Fibroblast of villous mesenchyme (primary cell): Measurements from ENCODE around the gene COA3. TPM values are rescaled to one million over a fixed set of nuclear protein-coding genes. Genes with fewer than 3 reads are reported as not detected.
A peak's percentile ranks its signal among the peaks of the same experiment; 100 is the strongest.

Source experiments
- DNase-seq: peaks from one replicate; pipeline ENCODE4 v3.0.0-alpha.2; 2010; ENCODE audit warnings: low read depth
- H3K4me3 ChIP-seq: 2 replicates; pipeline ENCODE4 v1.5.1; 2011; ENCODE audit warnings: low read depth, mild to moderate bottlenecking, low read length
- CTCF ChIP-seq: IDR thresholded peaks from 2 replicates; pipeline ENCODE4 v1.5.1; 2012; ENCODE audit warnings: low read depth, mild to moderate bottlenecking, low read length; ENCODE audit not compliant: insufficient read depth
- total RNA-seq: library from RNA; depleted of rRNA; stranded (reverse); fragments of >200 nt; gene quantifications from 2 replicates; pipeline ENCODE4 v1.2.3, GENCODE V29; 2012

Gene COA3
- total RNA-seq, 1 donor = 52.2 TPM

GRCh38 chr17:42832934-42833766, 34.6 kb upstream of the COA3 start, which contains the start of gene PSME3:
Gene PSME3, plus strand, starts transcription at chr17:42833397. Its CDS starts 235 bp downstream, at chr17:42833632.
- DNase-seq = peak; percentile 89
- TF ChIP-seq CTCF = no peak
- peak within 1 kb of the TSS; percentile 99 for H3K4me3 ChIP-seq

- DNase-seq = no peak
- peak overlapping the region; percentile 99 for H3K4me3 ChIP-seq
- no peak for TF ChIP-seq CTCF
Measured at GRCh38 chr17:42832213-42832933, 33.9 kb upstream of the COA3 start.

- no peak overlapping the region for H3K4me3 ChIP-seq
- no peak for TF ChIP-seq CTCF
- no peak for DNase-seq
Measured at GRCh38 chr17:42830971-42831370, 32.5 kb upstream of the COA3 start.

- no peak for TF ChIP-seq CTCF
- H3K4me3 ChIP-seq = no peak overlapping the region
- no peak for DNase-seq
Measured at GRCh38 chr17:42827472-42827871, 29.0 kb upstream of the COA3 start.

GRCh38 chr17:42821176-42821575, 22.7 kb upstream of the COA3 start:
- TF ChIP-seq CTCF = no peak
- peak; percentile 68 for DNase-seq
- H3K4me3 ChIP-seq = no peak overlapping the region

- H3K4me3 ChIP-seq = no peak overlapping the region
- DNase-seq = peak; percentile 46
- TF ChIP-seq CTCF = peak; percentile 76
Measured at GRCh38 chr17:42819939-42820535, 21.5 kb upstream of the COA3 start.
